SK-N-SH treated with all-trans-retinoic acid at 6 μM for 48 hours (cell line): ENCODE results near the gene ZNF132.

Source experiments
- ATAC-seq: fragments of 200-7000 bp; cut with Tn5 transposase; 3 replicates; pipeline ENCODE4 v1.9.1; 2020; ENCODE audit warnings: mild to moderate bottlenecking, moderate library complexity
- ARNTL ChIP-seq: fragments of 450-650 bp; formaldehyde crosslinking; IDR thresholded peaks from 2 replicates; pipeline ENCODE4 v1.5.0; 2020; ENCODE audit warnings: low read depth, mild to moderate bottlenecking, moderate library complexity, borderline replicate concordance
- BACH2 ChIP-seq: fragments of 250-450 bp; sonication (Bioruptor Pico); IDR thresholded peaks from 2 replicates; pipeline ENCODE4 v1.9.0; 2021; ENCODE audit warnings: mild to moderate bottlenecking, borderline replicate concordance
- CSDC2 ChIP-seq: fragments of 250-450 bp; sonication (Bioruptor Pico); IDR thresholded peaks from 2 replicates; pipeline ENCODE4 v1.5.0; 2020; ENCODE audit warnings: mild to moderate bottlenecking, moderate library complexity
- ESRRG ChIP-seq: fragments of 250-450 bp; sonication (Bioruptor Pico); IDR thresholded peaks from 2 replicates; pipeline ENCODE4 v1.6.1; 2021; ENCODE audit warnings: mild to moderate bottlenecking
- GLIS3 ChIP-seq: fragments of 250-450 bp; sonication (Bioruptor Pico); IDR thresholded peaks from 2 replicates; pipeline ENCODE4 v1.5.0; 2020; ENCODE audit warnings: mild to moderate bottlenecking, moderate library complexity
- OSR1 ChIP-seq: fragments of 250-450 bp; sonication (Bioruptor Pico); IDR thresholded peaks from 2 replicates; pipeline ENCODE4 v1.8.0; 2022; ENCODE audit warnings: moderate library complexity, mild to moderate bottlenecking, inconsistent platforms
- RARB ChIP-seq: fragments of 250-450 bp; sonication (Bioruptor Pico); IDR thresholded peaks from 2 replicates; pipeline ENCODE4 v1.8.0; 2021; ENCODE audit warnings: mild to moderate bottlenecking, moderate library complexity
- SNAI2 ChIP-seq: fragments of 250-450 bp; sonication (Bioruptor Pico); IDR thresholded peaks from 2 replicates; pipeline ENCODE4 v1.5.0; 2020; ENCODE audit warnings: mild to moderate bottlenecking, moderate library complexity
- TCF4 ChIP-seq: fragments of 250-450 bp; sonication (Bioruptor Pico); IDR thresholded peaks from 2 replicates; pipeline ENCODE4 v1.8.0; 2021; ENCODE audit warnings: mild to moderate bottlenecking, moderate library complexity, borderline replicate concordance
- TOX ChIP-seq: fragments of 250-450 bp; sonication (Bioruptor Pico); IDR thresholded peaks from 2 replicates; pipeline ENCODE4 v1.8.0; 2021; ENCODE audit warnings: mild to moderate bottlenecking, moderate library complexity, borderline replicate concordance
- ZC3H10 ChIP-seq: fragments of 250-450 bp; sonication (Bioruptor Pico); IDR thresholded peaks from 2 replicates; pipeline ENCODE4 v1.5.1; 2021; ENCODE audit warnings: mild to moderate bottlenecking, moderate library complexity
- ZFP3 ChIP-seq: fragments of 250-450 bp; sonication (Bioruptor Pico); IDR thresholded peaks from 2 replicates; pipeline ENCODE4 v1.5.0; 2020; ENCODE audit warnings: mild to moderate bottlenecking, moderate library complexity
- ZFP30 ChIP-seq: fragments of 450-650 bp; formaldehyde crosslinking; IDR thresholded peaks from 2 replicates; pipeline ENCODE4 v1.5.0; 2022; ENCODE audit warnings: mild to moderate bottlenecking, moderate library complexity
- ZNF565 ChIP-seq: fragments of 450-650 bp; formaldehyde crosslinking; conservative IDR thresholded peaks from 2 replicates; pipeline ENCODE4 v1.5.0; 2020; ENCODE audit warnings: low read depth, mild to moderate bottlenecking, moderate library complexity
- ZNF70 ChIP-seq: fragments of 450-650 bp; formaldehyde crosslinking; IDR thresholded peaks from 2 replicates; pipeline ENCODE4 v1.5.0; 2020; ENCODE audit warnings: mild to moderate bottlenecking, moderate library complexity
- TF ChIP-seq, protein P1 (sequence below): fragments of 250-450 bp; sonication (Bioruptor Pico); IDR thresholded peaks from 2 replicates; pipeline ENCODE4 v1.5.0; 2020; ENCODE audit warnings: mild to moderate bottlenecking, moderate library complexity
- TF ChIP-seq, protein P2 (sequence below): fragments of 250-450 bp; sonication (Bioruptor Pico); IDR thresholded peaks from 2 replicates; pipeline ENCODE4 v1.8.0; 2021; ENCODE audit warnings: low read depth, mild to moderate bottlenecking, moderate library complexity, borderline replicate concordance
- TF ChIP-seq, protein P3 (sequence below): fragments of 250-450 bp; sonication (Bioruptor Pico); IDR thresholded peaks from 2 replicates; pipeline ENCODE4 v1.8.0; 2020; ENCODE audit warnings: mild to moderate bottlenecking, moderate library complexity, borderline replicate concordance
- TF ChIP-seq, protein P4 (sequence below): fragments of 250-450 bp; sonication (Bioruptor Pico); IDR thresholded peaks from 2 replicates; pipeline ENCODE4 v1.5.1; 2021; ENCODE audit warnings: mild to moderate bottlenecking, moderate library complexity

Gene ZNF132

DNA sequence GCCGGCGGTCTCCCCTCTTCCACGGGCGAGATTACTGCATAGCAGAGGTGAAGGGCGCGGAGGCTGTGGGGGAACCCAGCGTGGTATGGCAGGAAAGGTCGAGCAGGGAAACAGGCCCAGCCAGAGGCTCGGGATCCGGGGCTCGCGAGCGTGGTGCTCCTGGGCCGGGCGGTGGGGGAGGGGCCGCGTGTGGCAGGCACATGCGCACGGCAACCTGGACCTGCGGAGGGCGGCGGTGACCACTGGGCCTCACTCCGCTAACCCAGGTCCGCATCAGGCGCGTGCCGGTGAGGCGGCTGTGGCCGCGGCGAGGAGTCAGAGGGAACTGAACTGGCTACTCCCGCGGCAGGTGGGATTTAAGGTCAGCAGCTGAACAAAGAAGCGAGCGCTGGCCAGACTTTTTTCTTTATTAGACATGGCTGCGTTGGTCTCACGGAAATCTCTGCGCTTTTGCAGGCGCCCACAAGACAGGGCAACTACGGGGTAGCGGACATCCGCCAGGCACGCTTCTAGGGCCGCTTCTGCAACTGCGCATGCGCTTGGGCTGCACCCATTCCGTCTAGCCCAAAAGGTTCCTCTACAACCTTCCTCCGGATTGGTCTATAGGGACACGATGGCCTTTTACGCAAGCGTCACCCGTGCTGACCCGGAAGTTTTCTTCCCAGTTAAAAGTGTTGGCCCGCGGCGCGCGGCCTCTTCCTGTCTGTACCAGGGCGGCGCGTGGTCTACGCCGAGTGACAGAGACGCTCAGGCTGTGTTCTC, 53.2 kb downstream of the ZNF132 start, which contains the start of gene RPS5:
RPS5 (plus strand) TSS at position 694 of the 762 bp plus-strand sequence. CDS start 869 bp downstream, outside the sequence.
- peak; percentile 94 for ATAC-seq

DNA sequence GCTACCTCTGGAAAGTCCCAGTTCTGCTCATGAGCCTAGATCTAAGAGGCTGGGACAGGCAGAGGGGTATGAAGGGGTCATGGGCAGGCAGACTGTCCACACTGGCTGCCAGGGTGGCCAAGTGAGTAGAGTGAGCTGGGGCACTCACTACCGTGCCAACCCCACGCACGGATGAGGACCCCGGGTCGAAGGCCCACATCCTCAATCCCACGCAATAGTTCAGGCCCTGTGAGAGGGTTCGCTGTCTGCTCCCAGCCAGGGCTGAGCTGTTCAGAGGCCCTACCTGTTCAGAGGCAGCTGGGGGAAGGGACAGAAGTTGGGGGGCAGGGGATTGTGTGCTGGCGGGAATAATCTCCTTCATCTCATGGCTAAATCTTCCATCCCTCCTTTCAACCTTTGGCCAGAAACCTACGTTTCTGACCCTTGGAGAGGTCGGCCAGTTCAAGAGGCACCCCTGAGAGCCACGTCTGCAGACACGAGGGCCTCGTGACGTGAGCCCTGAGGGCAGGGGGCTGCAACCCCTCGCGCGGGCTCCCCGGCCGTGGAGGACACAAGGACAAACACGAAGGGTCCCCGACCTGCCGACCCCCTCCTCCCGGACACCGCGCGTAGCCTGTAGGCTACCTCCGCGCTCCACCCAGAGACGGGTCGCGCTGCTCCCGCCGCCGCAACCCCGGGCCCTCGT, 53.9 kb downstream of the ZNF132 start:
- TF ChIP-seq RARB (CRISPR knock-in tag) (no peak), ZNF565 (CRISPR knock-in tag) (no peak), SNAI2 (no peak), ZFP3 (no peak), ZC3H10 (CRISPR knock-in tag) (no peak), ESRRG (no peak), GLIS3 (CRISPR knock-in tag) (no peak), CSDC2 (CRISPR knock-in tag) (no peak), TOX (CRISPR knock-in tag) (no peak), TCF4 (no peak), BACH2 (CRISPR knock-in tag) (no peak), OSR1 (CRISPR knock-in tag) (no peak), ARNTL (CRISPR knock-in tag) (no peak)
- TF ChIP-seq, protein P1, sequence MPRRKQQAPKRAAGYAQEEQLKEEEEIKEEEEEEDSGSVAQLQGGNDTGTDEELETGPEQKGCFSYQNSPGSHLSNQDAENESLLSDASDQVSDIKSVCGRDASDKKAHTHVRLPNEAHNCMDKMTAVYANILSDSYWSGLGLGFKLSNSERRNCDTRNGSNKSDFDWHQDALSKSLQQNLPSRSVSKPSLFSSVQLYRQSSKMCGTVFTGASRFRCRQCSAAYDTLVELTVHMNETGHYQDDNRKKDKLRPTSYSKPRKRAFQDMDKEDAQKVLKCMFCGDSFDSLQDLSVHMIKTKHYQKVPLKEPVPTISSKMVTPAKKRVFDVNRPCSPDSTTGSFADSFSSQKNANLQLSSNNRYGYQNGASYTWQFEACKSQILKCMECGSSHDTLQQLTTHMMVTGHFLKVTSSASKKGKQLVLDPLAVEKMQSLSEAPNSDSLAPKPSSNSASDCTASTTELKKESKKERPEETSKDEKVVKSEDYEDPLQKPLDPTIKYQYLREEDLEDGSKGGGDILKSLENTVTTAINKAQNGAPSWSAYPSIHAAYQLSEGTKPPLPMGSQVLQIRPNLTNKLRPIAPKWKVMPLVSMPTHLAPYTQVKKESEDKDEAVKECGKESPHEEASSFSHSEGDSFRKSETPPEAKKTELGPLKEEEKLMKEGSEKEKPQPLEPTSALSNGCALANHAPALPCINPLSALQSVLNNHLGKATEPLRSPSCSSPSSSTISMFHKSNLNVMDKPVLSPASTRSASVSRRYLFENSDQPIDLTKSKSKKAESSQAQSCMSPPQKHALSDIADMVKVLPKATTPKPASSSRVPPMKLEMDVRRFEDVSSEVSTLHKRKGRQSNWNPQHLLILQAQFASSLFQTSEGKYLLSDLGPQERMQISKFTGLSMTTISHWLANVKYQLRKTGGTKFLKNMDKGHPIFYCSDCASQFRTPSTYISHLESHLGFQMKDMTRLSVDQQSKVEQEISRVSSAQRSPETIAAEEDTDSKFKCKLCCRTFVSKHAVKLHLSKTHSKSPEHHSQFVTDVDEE (CRISPR knock-in tag): no peak
- TF ChIP-seq, protein P2, sequence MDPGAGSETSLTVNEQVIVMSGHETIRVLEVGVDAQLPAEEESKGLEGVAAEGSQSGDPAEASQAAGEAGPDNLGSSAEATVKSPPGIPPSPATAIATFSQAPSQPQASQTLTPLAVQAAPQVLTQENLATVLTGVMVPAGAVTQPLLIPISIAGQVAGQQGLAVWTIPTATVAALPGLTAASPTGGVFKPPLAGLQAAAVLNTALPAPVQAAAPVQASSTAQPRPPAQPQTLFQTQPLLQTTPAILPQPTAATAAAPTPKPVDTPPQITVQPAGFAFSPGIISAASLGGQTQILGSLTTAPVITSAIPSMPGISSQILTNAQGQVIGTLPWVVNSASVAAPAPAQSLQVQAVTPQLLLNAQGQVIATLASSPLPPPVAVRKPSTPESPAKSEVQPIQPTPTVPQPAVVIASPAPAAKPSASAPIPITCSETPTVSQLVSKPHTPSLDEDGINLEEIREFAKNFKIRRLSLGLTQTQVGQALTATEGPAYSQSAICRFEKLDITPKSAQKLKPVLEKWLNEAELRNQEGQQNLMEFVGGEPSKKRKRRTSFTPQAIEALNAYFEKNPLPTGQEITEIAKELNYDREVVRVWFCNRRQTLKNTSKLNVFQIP (CRISPR knock-in tag): no peak
- peak; percentile 28 for ATAC-seq

More for the DNA sequence above, 53.2 kb downstream of the ZNF132 start, which contains the start of gene RPS5:
- no peak for TF ChIP-seq ZNF70 (CRISPR knock-in tag)
- peak; percentile 52; the same call in 1 of the 2 replicates for TF ChIP-seq ZFP3
- TF ChIP-seq ZC3H10 (CRISPR knock-in tag): peak; percentile 26; the same call in 1 of the 2 replicates

DNA sequence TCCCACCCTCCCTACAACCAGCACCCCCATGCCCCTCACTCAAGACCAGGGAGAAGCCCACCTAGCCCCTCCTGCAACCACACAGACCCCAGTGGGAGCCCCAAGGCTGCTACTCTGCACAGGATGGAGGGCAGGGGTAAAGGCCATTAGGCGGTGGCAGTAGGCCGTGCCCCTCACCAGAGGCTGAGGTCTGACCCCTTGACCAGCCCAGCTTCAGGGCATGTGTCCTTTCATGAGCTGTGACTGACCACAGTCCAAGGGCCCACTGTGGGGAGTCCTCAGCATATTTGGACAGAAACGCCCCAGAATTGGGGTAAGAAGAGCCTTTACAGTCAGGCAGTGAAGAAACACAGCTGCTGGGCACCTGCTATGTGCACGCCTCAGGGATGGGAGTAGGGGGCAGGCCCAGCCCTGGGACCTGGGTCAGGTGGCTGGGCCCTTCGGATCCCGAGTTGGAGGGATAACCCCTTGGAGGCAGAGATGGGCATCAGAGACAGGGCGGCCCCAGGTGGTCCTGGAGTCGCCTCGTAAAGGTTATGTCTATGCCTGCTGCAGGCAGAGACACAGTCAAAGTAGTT, 54.6 kb downstream of the ZNF132 start:
- TF ChIP-seq CSDC2 (CRISPR knock-in tag): no peak
- no peak for TF ChIP-seq GLIS3 (CRISPR knock-in tag)
- no peak for TF ChIP-seq ZC3H10 (CRISPR knock-in tag)
- TF ChIP-seq, protein P2 (CRISPR knock-in tag): no peak
- TF ChIP-seq TOX (CRISPR knock-in tag): no peak
- no peak for TF ChIP-seq TCF4
- TF ChIP-seq ZFP30: no peak
- TF ChIP-seq, protein P3, sequence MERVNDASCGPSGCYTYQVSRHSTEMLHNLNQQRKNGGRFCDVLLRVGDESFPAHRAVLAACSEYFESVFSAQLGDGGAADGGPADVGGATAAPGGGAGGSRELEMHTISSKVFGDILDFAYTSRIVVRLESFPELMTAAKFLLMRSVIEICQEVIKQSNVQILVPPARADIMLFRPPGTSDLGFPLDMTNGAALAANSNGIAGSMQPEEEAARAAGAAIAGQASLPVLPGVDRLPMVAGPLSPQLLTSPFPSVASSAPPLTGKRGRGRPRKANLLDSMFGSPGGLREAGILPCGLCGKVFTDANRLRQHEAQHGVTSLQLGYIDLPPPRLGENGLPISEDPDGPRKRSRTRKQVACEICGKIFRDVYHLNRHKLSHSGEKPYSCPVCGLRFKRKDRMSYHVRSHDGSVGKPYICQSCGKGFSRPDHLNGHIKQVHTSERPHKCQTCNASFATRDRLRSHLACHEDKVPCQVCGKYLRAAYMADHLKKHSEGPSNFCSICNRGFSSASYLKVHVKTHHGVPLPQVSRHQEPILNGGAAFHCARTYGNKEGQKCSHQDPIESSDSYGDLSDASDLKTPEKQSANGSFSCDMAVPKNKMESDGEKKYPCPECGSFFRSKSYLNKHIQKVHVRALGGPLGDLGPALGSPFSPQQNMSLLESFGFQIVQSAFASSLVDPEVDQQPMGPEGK: no peak
- TF ChIP-seq, protein P4, sequence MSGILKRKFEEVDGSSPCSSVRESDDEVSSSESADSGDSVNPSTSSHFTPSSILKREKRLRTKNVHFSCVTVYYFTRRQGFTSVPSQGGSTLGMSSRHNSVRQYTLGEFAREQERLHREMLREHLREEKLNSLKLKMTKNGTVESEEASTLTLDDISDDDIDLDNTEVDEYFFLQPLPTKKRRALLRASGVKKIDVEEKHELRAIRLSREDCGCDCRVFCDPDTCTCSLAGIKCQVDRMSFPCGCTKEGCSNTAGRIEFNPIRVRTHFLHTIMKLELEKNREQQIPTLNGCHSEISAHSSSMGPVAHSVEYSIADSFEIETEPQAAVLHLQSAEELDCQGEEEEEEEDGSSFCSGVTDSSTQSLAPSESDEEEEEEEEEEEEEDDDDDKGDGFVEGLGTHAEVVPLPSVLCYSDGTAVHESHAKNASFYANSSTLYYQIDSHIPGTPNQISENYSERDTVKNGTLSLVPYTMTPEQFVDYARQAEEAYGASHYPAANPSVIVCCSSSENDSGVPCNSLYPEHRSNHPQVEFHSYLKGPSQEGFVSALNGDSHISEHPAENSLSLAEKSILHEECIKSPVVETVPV (CRISPR knock-in tag): no peak
- no peak for TF ChIP-seq SNAI2
- ATAC-seq: no peak
